LNCAP (cell line): ENCODE data around the gene USP6.

ENCODE experiments used
- CTCF ChIP-seq: fragments of 450-650 bp; IDR thresholded peaks from 2 replicates; pipeline ENCODE4 v1.5.1; 2017; ENCODE audit warnings: mild to moderate bottlenecking

The USP6 gene

GRCh38 chr17:5200360-5200759, 84.5 kb downstream of the USP6 start:
- no peak for TF ChIP-seq CTCF

GRCh38 chr17:5201011-5201410, 85.2 kb downstream of the USP6 start:
- no peak for TF ChIP-seq CTCF

DNA sequence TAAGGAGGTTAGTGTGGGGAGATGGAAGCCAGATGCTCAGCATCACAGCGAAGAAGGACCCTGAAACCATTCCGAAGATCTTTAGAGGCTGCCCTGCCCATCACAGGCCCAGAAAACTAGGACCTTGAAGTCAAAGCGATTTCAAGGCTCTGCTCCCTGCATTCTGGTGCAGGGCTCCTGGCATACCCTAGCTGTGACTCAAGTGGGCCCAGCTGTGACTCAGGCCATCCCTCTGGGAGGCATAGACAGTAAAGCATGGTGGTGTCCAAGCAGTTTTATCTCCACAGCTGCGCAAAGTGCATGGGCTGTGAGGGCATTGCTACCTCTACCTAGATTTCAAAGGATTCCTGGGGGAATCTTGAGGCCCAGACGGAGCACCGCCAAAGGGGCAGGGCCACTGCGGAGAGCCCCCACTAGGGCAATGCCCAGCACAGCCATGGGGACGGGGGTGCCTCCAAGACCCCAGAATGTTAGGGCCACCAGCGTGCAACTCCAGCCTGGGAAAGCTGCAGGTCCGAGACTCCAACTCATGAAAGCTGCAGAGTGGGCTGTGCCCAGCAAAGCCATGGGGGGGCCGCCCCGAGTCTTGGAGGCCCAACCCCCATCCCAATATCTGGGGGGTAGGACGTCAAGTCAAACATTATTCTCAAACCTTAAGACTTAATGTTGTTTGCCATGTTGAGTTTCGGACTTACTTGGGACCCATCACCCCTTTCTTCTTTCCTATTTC, 87.5 kb downstream of the USP6 start:
- no peak for TF ChIP-seq CTCF

GRCh38 chr17:5203908-5204294, 88.1 kb downstream of the USP6 start:
- no peak for TF ChIP-seq CTCF

GRCh38 chr17:5209396-5209795, 93.6 kb downstream of the USP6 start:
- TF ChIP-seq CTCF = no peak

DNA sequence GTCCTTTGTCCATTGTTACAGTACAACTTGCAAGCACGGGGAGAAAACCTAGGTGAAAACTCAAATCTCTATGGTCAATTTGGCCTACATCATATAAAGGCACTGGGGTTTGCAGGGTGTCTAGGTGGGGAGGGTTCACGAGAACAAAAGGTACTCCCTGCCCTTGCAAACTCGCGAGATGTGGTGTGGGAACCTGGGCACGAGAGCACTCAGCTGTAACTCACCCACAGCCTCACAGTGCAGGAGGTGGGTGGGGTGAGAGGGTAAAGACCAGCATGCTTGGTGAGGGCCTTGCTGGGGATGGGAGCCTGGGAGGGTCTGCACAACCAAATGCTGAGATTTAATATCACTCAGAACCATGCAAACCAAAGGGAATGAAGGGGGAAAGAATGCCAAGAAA, 94.3 kb downstream of the USP6 start:
- no peak for TF ChIP-seq CTCF

GRCh38 chr17:5210614-5211252, 94.9 kb downstream of the USP6 start:
- TF ChIP-seq CTCF = no peak
